Measurements from ENCODE around the gene ATP11B.

DNA sequence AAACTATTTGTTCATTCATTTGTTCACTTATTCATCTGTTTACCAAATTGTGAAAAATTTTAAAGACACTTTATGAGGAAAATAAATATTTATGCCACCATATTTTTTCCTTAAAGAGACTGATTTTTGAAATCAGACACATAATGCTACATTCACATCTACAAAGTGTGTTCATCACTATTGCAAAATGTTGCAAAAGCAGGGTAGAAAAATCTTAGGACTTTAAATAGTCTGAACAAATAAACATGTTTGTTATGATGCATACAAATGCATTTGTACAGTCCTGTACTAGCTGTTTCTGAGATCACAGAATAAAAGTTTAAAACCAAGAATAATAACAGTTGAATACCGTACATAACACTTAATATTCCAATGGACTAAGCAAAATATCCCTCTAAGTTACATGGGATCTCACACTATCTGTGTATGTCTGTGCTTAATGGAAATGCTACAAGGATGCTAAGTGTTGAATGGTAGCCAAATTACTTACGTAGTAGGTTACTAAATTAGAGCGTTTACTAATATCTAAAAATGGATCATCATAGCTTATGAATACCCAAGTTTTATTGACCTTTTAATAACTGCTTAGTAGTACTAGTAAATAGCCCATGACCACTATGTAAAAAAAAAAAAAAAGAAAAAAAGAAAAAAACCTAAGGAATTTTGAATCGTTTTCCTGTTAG, 25.1 kb downstream of the ATP11B start:
- TF ChIP-seq EZH2 (IDR thresholded peaks at IDR 0.05) (no peak), POLR2AphosphoS5 (IDR thresholded peaks at IDR 0.05; ENCODE audit: borderline replicate concordance, low read depth, low read length) (no peak)
